Measurements from ENCODE around the gene HCRT. TPM values are rescaled to one million over a fixed set of nuclear protein-coding genes. Genes with fewer than 3 reads are reported as not detected.
A peak's percentile ranks its signal among the peaks of the same experiment; 100 is the strongest.

Gene HCRT
- total RNA-seq, 2 donors from 2014 or later, result not detected

GRCh38 chr17:42193216-42193968 lies 8.1 kb upstream of the HCRT start:
- DNase-seq, result no peak
- peak overlapping the region; percentile 80 for H3K4me3 ChIP-seq
- H3K9ac ChIP-seq (ENCODE audit: low read depth in 2 of 2, low read length in 2 of 2), result peak overlapping the region; percentile 36 to 86
- no peak for TF ChIP-seq CTCF (IDR thresholded peaks at IDR 0.05)
- peak overlapping the region; percentile 62 for H3K27ac ChIP-seq
- no peaks in the 10 kb centered on the region for H3K36me3 ChIP-seq
- no peaks in the 10 kb centered on the region for H3K9me3 ChIP-seq
- intact Hi-C loops (cut with DNase I), result no loop called here
- H3K27me3 ChIP-seq, result no peaks in the 10 kb centered on the region
- peaks cover 4% of the 10 kb centered on the region for H3K4me1 ChIP-seq

GRCh38 chr17:42192189-42193126 lies 7.2 kb upstream of the HCRT start:
- Histone ChIP-seq H3K4me3 (no peak overlapping the region), H3K36me3 (no peaks in the 10 kb centered on the region), H3K9ac (ENCODE audit: low read depth in 2 of 2, low read length in 2 of 2) (no peak overlapping the region), H3K27ac (no peak overlapping the region), H3K9me3 (no peaks in the 10 kb centered on the region), H3K27me3 (no peaks in the 10 kb centered on the region), H3K4me1 (peaks cover 4% of the 10 kb centered on the region)
- no peak for TF ChIP-seq CTCF (IDR thresholded peaks at IDR 0.05)
- intact Hi-C loops (cut with DNase I), result no loop called here
- DNase-seq, result no peak

- TF ChIP-seq CTCF (IDR thresholded peaks at IDR 0.05), result no peak
- intact Hi-C loops (cut with DNase I), result no loop called here
- Histone ChIP-seq H3K36me3 (no peaks in the 10 kb centered on the region), H3K27ac (no peak overlapping the region), H3K9ac (ENCODE audit: low read depth in 2 of 2, low read length in 2 of 2) (no peak overlapping the region), H3K4me3 (no peak overlapping the region), H3K4me1 (peaks cover 4% of the 10 kb centered on the region), H3K27me3 (no peaks in the 10 kb centered on the region), H3K9me3 (no peaks in the 10 kb centered on the region)
- DNase-seq, result no peak
Measured at GRCh38 chr17:42191275-42191608, 6.0 kb upstream of the HCRT start.

- no peak for TF ChIP-seq CTCF (IDR thresholded peaks at IDR 0.05)
- intact Hi-C loops (cut with DNase I), result no loop called here
- Histone ChIP-seq H3K9ac (ENCODE audit: low read depth in 2 of 2, low read length in 2 of 2) (no peak overlapping the region), H3K36me3 (no peaks in the 10 kb centered on the region), H3K4me3 (no peak overlapping the region), H3K4me1 (peaks cover 4% of the 10 kb centered on the region), H3K27me3 (no peaks in the 10 kb centered on the region), H3K27ac (no peak overlapping the region), H3K9me3 (no peaks in the 10 kb centered on the region)
- DNase-seq, result no peak
Measured at GRCh38 chr17:42190491-42191274, 5.4 kb upstream of the HCRT start.

GRCh38 chr17:42189651-42189965 lies 4.4 kb upstream of the HCRT start:
- H3K9me3 ChIP-seq, result no peaks in the 10 kb centered on the region
- no peaks in the 10 kb centered on the region for H3K27me3 ChIP-seq
- no peak overlapping the region for H3K4me3 ChIP-seq
- no peak overlapping the region for H3K27ac ChIP-seq
- no peak for TF ChIP-seq CTCF (IDR thresholded peaks at IDR 0.05)
- no peak for DNase-seq
- peaks cover 9% of the 10 kb centered on the region for H3K4me1 ChIP-seq
- H3K36me3 ChIP-seq, result no peaks in the 10 kb centered on the region
- no peak overlapping the region for H3K9ac ChIP-seq (ENCODE audit: low read depth in 2 of 2, low read length in 2 of 2)
- intact Hi-C loops (cut with DNase I), result no loop called here
